K562 (cell line): Measurements from ENCODE around the gene GJB6.

Source experiments
- BACH1 ChIP-seq: fragments of 200-800 bp; sonication (Bioruptor generic); IDR thresholded peaks from 2 replicates; pipeline ENCODE4 v1.6.1; 2016; ENCODE audit warnings: missing genetic modification characterization, missing compliant biosample characterization
- CTCF ChIP-seq, 3 experiments: IDR thresholded peaks in 2 of 3; conservative IDR thresholded peaks in 1 of 3; 2 replicates each; pipeline ENCODE4 v1.5.1; 2011 to 2012; ENCODE audit warnings: low read length in 3 of 3, mild to moderate bottlenecking in 3 of 3, control low read depth in 2 of 3, improper control_type of control experiment in 1 of 3, inconsistent platforms in 1 of 3, low read depth in 1 of 3, mixed read lengths in 1 of 3, moderate library complexity in 1 of 3; ENCODE audit not compliant: insufficient read depth in 2 of 3
- ELF1 ChIP-seq: fragments of 200-800 bp; sonication (Bioruptor generic); IDR thresholded peaks from 2 replicates; pipeline ENCODE4 v1.6.1; 2016; ENCODE audit warnings: missing genetic modification characterization, missing compliant biosample characterization
- ESRRA ChIP-seq: fragments of 450-650 bp; IDR thresholded peaks from 2 replicates; pipeline ENCODE4 v1.6.1; 2014; ENCODE audit warnings: low read depth, mild to moderate bottlenecking, moderate library complexity, borderline replicate concordance
- MXI1 ChIP-seq: IDR thresholded peaks from 2 replicates; pipeline ENCODE4 v1.6.1; 2011; ENCODE audit warnings: low read depth, mild to moderate bottlenecking, improper control_type of control experiment, low read length
- NFIC ChIP-seq: fragments of 450-650 bp; IDR thresholded peaks from 2 replicates; pipeline ENCODE4 v1.6.1; 2017; ENCODE audit warnings: mild to moderate bottlenecking, inconsistent platforms
- POLR2A ChIP-seq: fragments of 450-650 bp; conservative IDR thresholded peaks from 2 replicates; pipeline ENCODE4 v1.6.1; 2016
- SIX5 ChIP-seq, 2 experiments: IDR thresholded peaks; 2 replicates each; pipeline ENCODE4 v1.6.1; 2011; ENCODE audit warnings: low read length in 2 of 2, borderline replicate concordance in 1 of 2, low read depth in 1 of 2, mild to moderate bottlenecking in 1 of 2, moderate library complexity in 1 of 2; ENCODE audit not compliant: insufficient read depth in 1 of 2
- TAF7 ChIP-seq: fragments of 450-650 bp; IDR thresholded peaks from 2 replicates; pipeline ENCODE4 v1.6.1; 2016; ENCODE audit warnings: missing genetic modification characterization, missing compliant biosample characterization
- TSC22D4 ChIP-seq: fragments of 450-650 bp; IDR thresholded peaks from 2 replicates; pipeline ENCODE4 v1.6.1; 2016; ENCODE audit warnings: missing genetic modification characterization, missing biosample characterization, control low read depth
- ZNF431 ChIP-seq: sonication (generic); formaldehyde crosslinking; IDR thresholded peaks from 2 replicates; pipeline ENCODE4 v1.8.0; 2022; ENCODE audit warnings: mild to moderate bottlenecking, missing genetic modification reagents
- TF ChIP-seq, protein P1 (sequence below): sonication (generic); formaldehyde crosslinking; IDR thresholded peaks from 2 replicates; pipeline ENCODE4 v1.8.1; 2022; ENCODE audit warnings: missing genetic modification reagents
- TF ChIP-seq, protein P2 (sequence below): fragments of 450-650 bp; IDR thresholded peaks from 2 replicates; pipeline ENCODE4 v1.6.1; 2016; ENCODE audit warnings: low read depth

DNA sequence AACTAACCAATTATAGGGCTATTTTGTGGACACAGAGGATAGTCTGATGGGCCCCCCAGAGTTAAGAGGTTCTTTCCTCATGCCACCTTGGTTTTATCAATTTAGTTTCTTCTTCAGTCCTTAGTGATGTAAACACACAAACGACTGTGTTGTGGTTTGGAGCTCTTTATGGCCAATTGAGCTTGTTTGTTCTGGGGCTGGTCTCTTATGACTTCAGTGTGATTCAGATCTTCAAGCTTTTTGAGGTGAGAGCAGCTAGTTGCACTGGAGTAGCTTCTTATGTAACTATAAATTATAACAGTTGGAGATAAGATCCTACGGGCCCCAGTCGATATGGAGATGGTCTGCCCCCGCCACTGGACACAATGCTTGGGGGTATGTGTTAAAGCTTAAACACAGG, 22.0 kb upstream of the GJB6 start:
- no peak for TF ChIP-seq MXI1
- TF ChIP-seq, protein P1, sequence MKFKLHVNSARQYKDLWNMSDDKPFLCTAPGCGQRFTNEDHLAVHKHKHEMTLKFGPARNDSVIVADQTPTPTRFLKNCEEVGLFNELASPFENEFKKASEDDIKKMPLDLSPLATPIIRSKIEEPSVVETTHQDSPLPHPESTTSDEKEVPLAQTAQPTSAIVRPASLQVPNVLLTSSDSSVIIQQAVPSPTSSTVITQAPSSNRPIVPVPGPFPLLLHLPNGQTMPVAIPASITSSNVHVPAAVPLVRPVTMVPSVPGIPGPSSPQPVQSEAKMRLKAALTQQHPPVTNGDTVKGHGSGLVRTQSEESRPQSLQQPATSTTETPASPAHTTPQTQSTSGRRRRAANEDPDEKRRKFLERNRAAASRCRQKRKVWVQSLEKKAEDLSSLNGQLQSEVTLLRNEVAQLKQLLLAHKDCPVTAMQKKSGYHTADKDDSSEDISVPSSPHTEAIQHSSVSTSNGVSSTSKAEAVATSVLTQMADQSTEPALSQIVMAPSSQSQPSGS (CRISPR knock-in tag): no peak
- no peak for TF ChIP-seq TSC22D4 (tag)
- TF ChIP-seq TAF7 (tag): no peak
- no peak for TF ChIP-seq NFIC
- TF ChIP-seq ZNF431: no peak
- TF ChIP-seq POLR2A: no peak
- no peak for TF ChIP-seq CTCF (IDR thresholded peaks at IDR 0.05 in 2 of 3, conservative IDR thresholded peaks at IDR 0.05 in 1 of 3; ENCODE audit: insufficient read depth in 2 of 3, low read depth in 1 of 3, low read length in 3 of 3)
- TF ChIP-seq, protein P2, sequence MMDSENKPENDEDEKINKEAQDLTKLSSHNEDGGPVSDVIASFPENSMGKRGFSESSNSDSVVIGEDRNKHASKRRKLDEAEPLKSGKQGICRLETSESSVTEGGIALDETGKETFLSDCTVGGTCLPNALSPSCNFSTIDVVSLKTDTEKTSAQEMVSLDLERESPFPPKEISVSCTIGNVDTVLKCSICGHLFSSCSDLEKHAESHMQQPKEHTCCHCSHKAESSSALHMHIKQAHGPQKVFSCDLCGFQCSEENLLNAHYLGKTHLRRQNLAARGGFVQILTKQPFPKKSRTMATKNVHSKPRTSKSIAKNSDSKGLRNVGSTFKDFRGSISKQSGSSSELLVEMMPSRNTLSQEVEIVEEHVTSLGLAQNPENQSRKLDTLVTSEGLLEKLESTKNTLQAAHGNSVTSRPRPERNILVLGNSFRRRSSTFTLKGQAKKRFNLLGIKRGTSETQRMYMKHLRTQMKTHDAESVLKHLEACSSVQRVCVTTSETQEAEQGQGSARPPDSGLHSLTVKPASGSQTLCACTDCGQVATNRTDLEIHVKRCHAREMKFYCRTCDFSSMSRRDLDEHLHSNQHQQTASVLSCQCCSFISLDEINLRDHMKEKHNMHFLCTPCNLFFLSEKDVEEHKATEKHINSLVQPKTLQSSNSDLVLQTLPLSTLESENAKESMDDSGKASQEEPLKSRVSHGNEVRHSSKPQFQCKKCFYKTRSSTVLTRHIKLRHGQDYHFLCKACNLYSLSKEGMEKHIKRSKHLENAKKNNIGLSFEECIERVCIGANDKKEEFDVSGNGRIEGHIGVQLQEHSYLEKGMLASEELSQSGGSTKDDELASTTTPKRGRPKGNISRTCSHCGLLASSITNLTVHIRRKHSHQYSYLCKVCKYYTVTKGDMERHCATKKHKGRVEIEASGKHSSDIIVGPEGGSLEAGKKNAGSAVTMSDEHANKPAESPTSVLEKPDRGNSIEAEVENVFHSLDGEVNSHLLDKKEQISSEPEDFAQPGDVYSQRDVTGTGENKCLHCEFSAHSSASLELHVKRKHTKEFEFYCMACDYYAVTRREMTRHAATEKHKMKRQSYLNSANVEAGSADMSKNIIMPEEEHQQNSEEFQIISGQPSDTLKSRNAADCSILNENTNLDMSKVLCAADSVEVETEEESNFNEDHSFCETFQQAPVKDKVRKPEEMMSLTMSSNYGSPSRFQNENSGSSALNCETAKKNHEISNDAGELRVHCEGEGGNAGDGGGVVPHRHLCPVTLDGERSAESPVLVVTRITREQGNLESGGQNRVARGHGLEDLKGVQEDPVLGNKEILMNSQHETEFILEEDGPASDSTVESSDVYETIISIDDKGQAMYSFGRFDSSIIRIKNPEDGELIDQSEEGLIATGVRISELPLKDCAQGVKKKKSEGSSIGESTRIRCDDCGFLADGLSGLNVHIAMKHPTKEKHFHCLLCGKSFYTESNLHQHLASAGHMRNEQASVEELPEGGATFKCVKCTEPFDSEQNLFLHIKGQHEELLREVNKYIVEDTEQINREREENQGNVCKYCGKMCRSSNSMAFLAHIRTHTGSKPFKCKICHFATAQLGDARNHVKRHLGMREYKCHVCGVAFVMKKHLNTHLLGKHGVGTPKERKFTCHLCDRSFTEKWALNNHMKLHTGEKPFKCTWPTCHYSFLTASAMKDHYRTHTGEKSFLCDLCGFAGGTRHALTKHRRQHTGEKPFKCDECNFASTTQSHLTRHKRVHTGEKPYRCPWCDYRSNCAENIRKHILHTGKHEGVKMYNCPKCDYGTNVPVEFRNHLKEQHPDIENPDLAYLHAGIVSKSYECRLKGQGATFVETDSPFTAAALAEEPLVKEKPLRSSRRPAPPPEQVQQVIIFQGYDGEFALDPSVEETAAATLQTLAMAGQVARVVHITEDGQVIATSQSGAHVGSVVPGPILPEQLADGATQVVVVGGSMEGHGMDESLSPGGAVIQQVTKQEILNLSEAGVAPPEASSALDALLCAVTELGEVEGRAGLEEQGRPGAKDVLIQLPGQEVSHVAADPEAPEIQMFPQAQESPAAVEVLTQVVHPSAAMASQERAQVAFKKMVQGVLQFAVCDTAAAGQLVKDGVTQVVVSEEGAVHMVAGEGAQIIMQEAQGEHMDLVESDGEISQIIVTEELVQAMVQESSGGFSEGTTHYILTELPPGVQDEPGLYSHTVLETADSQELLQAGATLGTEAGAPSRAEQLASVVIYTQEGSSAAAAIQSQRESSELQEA: no peak
- TF ChIP-seq ELF1 (tag): no peak
- TF ChIP-seq BACH1 (tag): no peak
- no peak for TF ChIP-seq SIX5 (IDR thresholded peaks at IDR 0.05; ENCODE audit: borderline replicate concordance in 1 of 2, insufficient read depth in 1 of 2, low read depth in 1 of 2, low read length in 2 of 2)
- no peak for TF ChIP-seq ESRRA
